Adipocyte (in vitro differentiated cells): ENCODE measurements around the gene ASAH2B.
"Not testable (repeated sequence)": the region's sequence is repeated elsewhere in the genome, so short reads cannot be mapped to it uniquely, and the experiment has no call there.

Source experiments
- DNase-seq: peaks from one replicate; pipeline ENCODE4 v3.0.0-alpha.2; 2015; ENCODE audit warnings: low read depth
- H3K27me3 ChIP-seq: replicated peaks from 2 replicates; pipeline ENCODE4 v1.7.0; 2013; ENCODE audit warnings: mild to moderate bottlenecking, low read length, moderate library complexity; ENCODE audit not compliant: control insufficient read depth, insufficient read depth
- H3K36me3 ChIP-seq: 2 replicates; pipeline ENCODE4 v1.7.0; 2013; ENCODE audit warnings: low read length, mild to moderate bottlenecking, moderate library complexity; ENCODE audit not compliant: control insufficient read depth, insufficient read depth, severe bottlenecking
- H3K4me1 ChIP-seq: 2 replicates; pipeline ENCODE4 v1.7.0; 2013; ENCODE audit warnings: mild to moderate bottlenecking, low read length, moderate library complexity; ENCODE audit not compliant: control insufficient read depth, insufficient read depth
- H3K4me3 ChIP-seq: 2 replicates; pipeline ENCODE4 v1.7.0; 2013; ENCODE audit warnings: mild to moderate bottlenecking, low read length, moderate library complexity
- H3K9ac ChIP-seq: 2 replicates; pipeline ENCODE4 v1.7.0; 2013; ENCODE audit warnings: mild to moderate bottlenecking, low read length, moderate library complexity
- H3K9me3 ChIP-seq: 2 replicates; pipeline ENCODE4 v1.7.0; 2013; ENCODE audit warnings: mild to moderate bottlenecking, low read length, moderate library complexity; ENCODE audit not compliant: control insufficient read depth

Gene ASAH2B

GRCh38 chr10:50739618-50740292, at the start of gene ASAH2B:
Gene ASAH2B, plus strand, starts transcription at chr10:50739936. Its CDS starts 5,195 bp downstream, at chr10:50745131.
- no peaks in the 10 kb centered on the region for H3K27me3 ChIP-seq
- DNase-seq, result peak; percentile 88
- H3K4me1 ChIP-seq, result no peaks in the 10 kb centered on the region
- H3K9me3 ChIP-seq, result no peaks in the 10 kb centered on the region
- peak within 1 kb of the TSS; percentile 89 for H3K9ac ChIP-seq
- H3K4me3 ChIP-seq, result peak within 1 kb of the TSS; percentile 97
- H3K36me3 ChIP-seq, result no peaks in the 10 kb centered on the region

GRCh38 chr10:50697819-50698218, 41.9 kb upstream of the ASAH2B start:
- not testable (repeated sequence) for H3K36me3 ChIP-seq, H3K4me3 ChIP-seq, DNase-seq, H3K4me1 ChIP-seq, H3K9me3 ChIP-seq, H3K9ac ChIP-seq, H3K27me3 ChIP-seq

- not testable (repeated sequence) for H3K9ac ChIP-seq, DNase-seq
Observed at GRCh38 chr10:50701947-50702346, 37.8 kb upstream of the ASAH2B start.

GRCh38 chr10:50702997-50703396, 36.7 kb upstream of the ASAH2B start:
- H3K4me3 ChIP-seq, H3K27me3 ChIP-seq, H3K36me3 ChIP-seq, DNase-seq, H3K9me3 ChIP-seq, H3K9ac ChIP-seq, H3K4me1 ChIP-seq: not testable (repeated sequence)

More at GRCh38 chr10:50701947-50702346, 37.8 kb upstream of the ASAH2B start:
- H3K4me1 ChIP-seq, H3K9me3 ChIP-seq, H3K4me3 ChIP-seq, H3K36me3 ChIP-seq, H3K27me3 ChIP-seq: not testable (repeated sequence)

GRCh38 chr10:50704436-50705079, 35.2 kb upstream of the ASAH2B start:
- not testable (repeated sequence) for DNase-seq, H3K9me3 ChIP-seq, H3K27me3 ChIP-seq, H3K9ac ChIP-seq, H3K36me3 ChIP-seq, H3K4me1 ChIP-seq, H3K4me3 ChIP-seq

GRCh38 chr10:50706006-50706405, 33.7 kb upstream of the ASAH2B start:
- not testable (repeated sequence) for H3K9ac ChIP-seq, H3K4me3 ChIP-seq, H3K4me1 ChIP-seq, H3K27me3 ChIP-seq, DNase-seq, H3K9me3 ChIP-seq, H3K36me3 ChIP-seq

- not testable (repeated sequence) for DNase-seq, H3K4me1 ChIP-seq, H3K4me3 ChIP-seq, H3K27me3 ChIP-seq, H3K9me3 ChIP-seq, H3K9ac ChIP-seq, H3K36me3 ChIP-seq
Observed at GRCh38 chr10:50710241-50710640, 29.5 kb upstream of the ASAH2B start.

- not testable (repeated sequence) for H3K27me3 ChIP-seq, H3K36me3 ChIP-seq, DNase-seq, H3K9me3 ChIP-seq, H3K4me1 ChIP-seq, H3K4me3 ChIP-seq, H3K9ac ChIP-seq
Observed at GRCh38 chr10:50723812-50724211, 15.9 kb upstream of the ASAH2B start.

- H3K9ac ChIP-seq, H3K4me1 ChIP-seq, H3K4me3 ChIP-seq, DNase-seq, H3K27me3 ChIP-seq, H3K36me3 ChIP-seq, H3K9me3 ChIP-seq: not testable (repeated sequence)
Observed at GRCh38 chr10:50728112-50728511, 11.6 kb upstream of the ASAH2B start.

- Histone ChIP-seq H3K4me3 (peak overlapping the region; percentile 97), H3K9ac (peak overlapping the region; percentile 89)
- not testable (repeated sequence) for DNase-seq, H3K36me3 ChIP-seq, H3K9me3 ChIP-seq, H3K27me3 ChIP-seq, H3K4me1 ChIP-seq
Observed at GRCh38 chr10:50738987-50739617, 634 bp upstream of the ASAH2B start.

GRCh38 chr10:50740293-50740648, 535 bp downstream of the ASAH2B start:
- peak; percentile 75 for DNase-seq
- Histone ChIP-seq H3K9ac (peak overlapping the region; percentile 89), H3K4me1 (no peaks in the 10 kb centered on the region), H3K27me3 (no peaks in the 10 kb centered on the region), H3K36me3 (no peaks in the 10 kb centered on the region), H3K4me3 (peak overlapping the region; percentile 97), H3K9me3 (no peaks in the 10 kb centered on the region)
